Measurements from ENCODE around the gene PRSS3.
"Not testable (repeated sequence)": the region's sequence is repeated elsewhere in the genome, so short reads cannot be mapped to it uniquely, and the experiment has no call there.

DNA sequence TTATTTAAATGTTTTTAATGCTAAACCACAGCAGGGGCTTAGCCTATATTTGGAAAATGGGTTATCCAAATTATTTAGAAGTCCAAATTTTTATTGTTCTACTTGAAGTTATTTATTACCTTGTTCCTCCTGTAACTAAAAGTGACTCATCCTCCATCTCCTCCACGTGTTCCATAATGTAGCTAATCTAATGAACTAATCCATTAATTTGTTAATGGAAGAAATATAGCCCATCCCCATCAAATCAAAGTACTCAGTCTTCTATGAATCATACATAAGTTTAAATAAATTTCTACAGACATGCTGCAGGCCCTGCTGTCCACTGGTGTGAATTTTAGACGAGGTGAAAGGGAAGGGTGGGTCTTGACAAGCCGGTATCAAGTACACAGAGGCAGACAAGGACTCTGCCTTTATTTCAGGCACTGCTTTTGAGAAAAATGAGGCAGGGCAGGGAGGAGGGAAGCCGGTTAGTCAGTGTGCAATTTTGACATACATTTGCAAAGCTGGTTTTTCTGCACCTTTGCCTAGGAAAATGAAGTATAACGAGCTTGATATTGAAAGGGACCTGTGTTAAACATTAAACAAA, 21.2 kb upstream of the PRSS3 start:
- TF ChIP-seq EZH2 (IDR thresholded peaks at IDR 0.05; ENCODE audit: low read length, missing control alignments); CTCF (conservative IDR thresholded peaks at IDR 0.05 in 1 of 2, IDR thresholded peaks at IDR 0.05 in 1 of 2; ENCODE audit: low read depth in 1 of 2, low read length in 2 of 2): not testable (repeated sequence)
